BE2C (cell line): Measurements from ENCODE around the gene KBTBD3.
A peak's percentile ranks its signal among the peaks of the same experiment; 100 is the strongest.

Experiments
- DNase-seq: peaks from one replicate; pipeline ENCODE4 v3.0.0-alpha.2; 2020
- H3K27me3 ChIP-seq: fragments of 250-450 bp; sonication (Bioruptor Pico); 2 replicates; pipeline ENCODE4 v1.5.1; 2020; ENCODE audit warnings: mild to moderate bottlenecking
- H3K36me3 ChIP-seq: fragments of 250-450 bp; sonication (Bioruptor Pico); 2 replicates; pipeline ENCODE4 v1.5.1; 2020; ENCODE audit warnings: mild to moderate bottlenecking
- H3K4me1 ChIP-seq: fragments of 250-450 bp; sonication (Bioruptor Pico); 2 replicates; pipeline ENCODE4 v1.5.1; 2020
- H3K4me3 ChIP-seq: 2 replicates; pipeline ENCODE4 v1.5.1; 2011; ENCODE audit warnings: low read depth, low read length
- H3K9me3 ChIP-seq: fragments of 250-450 bp; sonication (Bioruptor Pico); 2 replicates; pipeline ENCODE4 v1.5.1; 2020
- CTCF ChIP-seq: IDR thresholded peaks from 2 replicates; pipeline ENCODE4 v1.5.1; 2012; ENCODE audit warnings: mild to moderate bottlenecking, low read depth, low read length

KBTBD3 gene

GRCh38 chr11:106030609-106031008, 46.5 kb downstream of the KBTBD3 start:
- Histone ChIP-seq H3K9me3 (no peaks in the 10 kb centered on the region), H3K4me3 (no peak overlapping the region), H3K36me3 (no peaks in the 10 kb centered on the region), H3K4me1 (no peaks in the 10 kb centered on the region; the same call in 1 of the 2 replicates), H3K27me3 (no peaks in the 10 kb centered on the region)
- DNase-seq: no peak
- TF ChIP-seq CTCF: no peak

- peak overlapping the region; percentile 83 for H3K4me3 ChIP-seq
- no peaks in the 10 kb centered on the region for H3K36me3 ChIP-seq
- DNase-seq: no peak
- no peaks in the 10 kb centered on the region for H3K27me3 ChIP-seq
- no peaks in the 10 kb centered on the region for H3K9me3 ChIP-seq
- TF ChIP-seq CTCF: no peak
- peaks cover 3% of the 10 kb centered on the region; the same call in 1 of the 2 replicates for H3K4me1 ChIP-seq
Observed at GRCh38 chr11:106022795-106023275, 54.3 kb downstream of the KBTBD3 start.

GRCh38 chr11:106021967-106022794, 55.0 kb downstream of the KBTBD3 start, which contains the start of gene MSANTD4:
Gene MSANTD4, minus strand, starts transcription at chr11:106022240. Its CDS starts 11,323 bp downstream, at chr11:106010917.
- Histone ChIP-seq H3K9me3 (no peaks in the 10 kb centered on the region), H3K27me3 (no peaks in the 10 kb centered on the region), H3K4me3 (peak within 1 kb of the TSS; percentile 83), H3K4me1 (peaks cover 3% of the 10 kb centered on the region; the same call in 1 of the 2 replicates), H3K36me3 (no peaks in the 10 kb centered on the region)
- DNase-seq: peak; percentile 99
- TF ChIP-seq CTCF: no peak

GRCh38 chr11:106021181-106021966, 55.8 kb downstream of the KBTBD3 start:
- Histone ChIP-seq H3K9me3 (no peaks in the 10 kb centered on the region), H3K4me3 (peak overlapping the region; percentile 83), H3K27me3 (no peaks in the 10 kb centered on the region), H3K36me3 (no peaks in the 10 kb centered on the region), H3K4me1 (peaks cover 3% of the 10 kb centered on the region)
- TF ChIP-seq CTCF: no peak
- DNase-seq: no peak

- H3K4me1 ChIP-seq: peaks cover 6% of the 10 kb centered on the region
- H3K4me3 ChIP-seq: no peak overlapping the region
- H3K9me3 ChIP-seq: no peaks in the 10 kb centered on the region
- DNase-seq: no peak
- H3K36me3 ChIP-seq: no peaks in the 10 kb centered on the region
- no peak for TF ChIP-seq CTCF
- no peaks in the 10 kb centered on the region for H3K27me3 ChIP-seq
Observed at GRCh38 chr11:106017093-106017492, 60.1 kb downstream of the KBTBD3 start.
